Measurements from ENCODE around the gene PTPRE.
A peak's percentile ranks its signal among the peaks of the same experiment; 100 is the strongest.

The PTPRE gene

GRCh38 chr10:127905848-127906261, 1.0 kb upstream of the PTPRE start:
- Histone ChIP-seq H3K9me3 (ENCODE audit: insufficient read depth, low read length) (no peaks in the 10 kb centered on the region), H3K79me2 (ENCODE audit: low read length) (no peaks in the 10 kb centered on the region), H4K20me1 (ENCODE audit: insufficient read depth, low read length) (no peaks in the 10 kb centered on the region), H3K9ac (ENCODE audit: low read length) (no peak overlapping the region), H3K4me3 (ENCODE audit: low read length) (no peak overlapping the region), H3K27ac (ENCODE audit: low read length) (no peak overlapping the region), H3K4me1 (ENCODE audit: low read length) (no peaks in the 10 kb centered on the region), H2AFZ (ENCODE audit: low read depth, low read length) (no peak overlapping the region), H3K4me2 (ENCODE audit: low read length) (no peak overlapping the region), H3K27me3 (ENCODE audit: low read depth, low read length) (no peaks in the 10 kb centered on the region), H3K36me3 (replicated peaks; ENCODE audit: low read depth, low read length) (no peaks in the 10 kb centered on the region)
- TF ChIP-seq CTCF (IDR thresholded peaks at IDR 0.05; ENCODE audit: low read depth, low read length) = no peak
- no peak for TF ChIP-seq EZH2phosphoT487 (IDR thresholded peaks at IDR 0.05; ENCODE audit: low read depth)

DNA sequence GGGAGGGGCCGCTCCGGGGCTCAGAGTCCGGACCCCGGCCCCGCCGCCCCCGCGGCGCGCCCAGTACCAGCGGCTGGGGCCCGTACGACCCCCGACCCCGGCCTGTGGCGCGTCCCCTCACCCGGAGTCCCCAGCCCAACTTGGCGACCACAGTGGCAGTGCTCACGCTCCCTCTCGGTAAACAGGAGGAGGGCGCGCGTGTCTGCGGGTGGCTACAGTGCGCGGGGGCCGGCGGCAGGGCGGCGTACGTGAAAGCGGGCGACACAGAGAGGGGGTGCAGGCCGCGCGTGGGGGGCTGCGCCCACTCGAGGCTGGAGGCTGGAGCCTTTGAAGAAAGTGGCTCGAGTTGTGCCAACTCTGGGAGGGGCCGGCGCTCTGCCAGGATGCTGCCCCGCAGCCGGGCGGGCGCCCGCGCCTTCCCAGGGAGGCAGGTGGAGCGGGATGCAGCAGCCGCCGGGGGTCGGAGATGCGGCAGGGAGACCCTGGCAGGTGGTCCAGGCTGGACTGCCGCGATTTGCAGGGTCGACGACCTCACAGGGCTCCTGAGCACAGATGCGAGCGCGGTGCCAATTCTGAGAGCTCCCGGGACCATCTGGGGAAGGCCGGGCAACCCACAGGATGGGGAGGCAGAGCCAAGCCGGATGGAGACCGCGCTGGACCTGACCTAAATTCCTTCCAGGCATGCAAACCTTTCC, 655 bp downstream of the PTPRE start:
- no peaks in the 10 kb centered on the region for H3K36me3 ChIP-seq (replicated peaks; ENCODE audit: low read depth, low read length)
- no peaks in the 10 kb centered on the region for H3K27me3 ChIP-seq (ENCODE audit: low read depth, low read length)
- no peaks in the 10 kb centered on the region for H4K20me1 ChIP-seq (ENCODE audit: insufficient read depth, low read length)
- no peak overlapping the region for H2AFZ ChIP-seq (ENCODE audit: low read depth, low read length)
- no peaks in the 10 kb centered on the region for H3K4me1 ChIP-seq (ENCODE audit: low read length)
- H3K9ac ChIP-seq (ENCODE audit: low read length) = no peak overlapping the region
- peak overlapping the region; percentile 30 for H3K4me2 ChIP-seq (ENCODE audit: low read length)
- peak overlapping the region; percentile 67 for H3K4me3 ChIP-seq (ENCODE audit: low read length)
- H3K9me3 ChIP-seq (ENCODE audit: insufficient read depth, low read length) = no peaks in the 10 kb centered on the region
- no peak overlapping the region for H3K27ac ChIP-seq (ENCODE audit: low read length)
- TF ChIP-seq CTCF (IDR thresholded peaks at IDR 0.05; ENCODE audit: low read depth, low read length) = no peak
- no peaks in the 10 kb centered on the region for H3K79me2 ChIP-seq (ENCODE audit: low read length)

GRCh38 chr10:127908106-127908958, 1.4 kb downstream of the PTPRE start:
- no peak overlapping the region for H2AFZ ChIP-seq (ENCODE audit: low read depth, low read length)
- no peaks in the 10 kb centered on the region for H3K4me1 ChIP-seq (ENCODE audit: low read length)
- H3K4me2 ChIP-seq (ENCODE audit: low read length) = no peak overlapping the region
- no peak overlapping the region for H3K27ac ChIP-seq (ENCODE audit: low read length)
- no peak overlapping the region for H3K4me3 ChIP-seq (ENCODE audit: low read length)
- no peaks in the 10 kb centered on the region for H3K9me3 ChIP-seq (ENCODE audit: insufficient read depth, low read length)
- H3K9ac ChIP-seq (ENCODE audit: low read length) = no peak overlapping the region
- H3K27me3 ChIP-seq (ENCODE audit: low read depth, low read length) = no peaks in the 10 kb centered on the region
- no peaks in the 10 kb centered on the region for H4K20me1 ChIP-seq (ENCODE audit: insufficient read depth, low read length)
- H3K79me2 ChIP-seq (ENCODE audit: low read length) = no peaks in the 10 kb centered on the region
- H3K36me3 ChIP-seq (replicated peaks; ENCODE audit: low read depth, low read length) = no peaks in the 10 kb centered on the region
- TF ChIP-seq CTCF (IDR thresholded peaks at IDR 0.05; ENCODE audit: low read depth, low read length) (no peak), EZH2phosphoT487 (IDR thresholded peaks at IDR 0.05; ENCODE audit: low read depth) (no peak)

- Histone ChIP-seq H3K79me2 (ENCODE audit: low read length) (no peaks in the 10 kb centered on the region), H2AFZ (ENCODE audit: low read depth, low read length) (no peak overlapping the region), H3K9ac (ENCODE audit: low read length) (no peak overlapping the region), H3K4me3 (ENCODE audit: low read length) (no peak overlapping the region), H3K27ac (ENCODE audit: low read length) (no peak overlapping the region), H3K27me3 (ENCODE audit: low read depth, low read length) (no peaks in the 10 kb centered on the region), H3K36me3 (replicated peaks; ENCODE audit: low read depth, low read length) (no peaks in the 10 kb centered on the region), H4K20me1 (ENCODE audit: insufficient read depth, low read length) (no peaks in the 10 kb centered on the region), H3K4me1 (ENCODE audit: low read length) (no peaks in the 10 kb centered on the region), H3K9me3 (ENCODE audit: insufficient read depth, low read length) (no peaks in the 10 kb centered on the region), H3K4me2 (ENCODE audit: low read length) (no peak overlapping the region)
- TF ChIP-seq EZH2phosphoT487 (IDR thresholded peaks at IDR 0.05; ENCODE audit: low read depth) = no peak
- TF ChIP-seq CTCF (IDR thresholded peaks at IDR 0.05; ENCODE audit: low read depth, low read length) = no peak
Measured at GRCh38 chr10:127908959-127909267, 2.0 kb downstream of the PTPRE start.
